NB4 (cell line): ENCODE measurements around the gene ADORA2B.
A peak's percentile ranks its signal among the peaks of the same experiment; 100 is the strongest.

Experiments used
- DNase-seq: peaks from one replicate; pipeline ENCODE4 v3.0.0; 2010; ENCODE audit warnings: low read depth
- H3K4me3 ChIP-seq: one replicate; pipeline ENCODE4 v1.5.1; 2011; ENCODE audit warnings: mild to moderate bottlenecking, low read depth, low read length, moderate library complexity
- MYC ChIP-seq: IDR thresholded peaks from 2 replicates; pipeline ENCODE4 v1.6.1; 2011; ENCODE audit warnings: low read depth, low read length
- POLR2A ChIP-seq: IDR thresholded peaks from 2 replicates; pipeline ENCODE4 v1.6.1; 2011; ENCODE audit warnings: mild to moderate bottlenecking; ENCODE audit not compliant: insufficient read length; ENCODE audit errors: extremely low read depth
- TF ChIP-seq, protein P1 (sequence below): IDR thresholded peaks from 2 replicates; pipeline ENCODE4 v1.6.1; 2011; ENCODE audit warnings: low read depth, low read length
- TF ChIP-seq, protein P2 (sequence below): IDR thresholded peaks from one replicate; pipeline ENCODE4 v1.5.1; 2012; ENCODE audit warnings: low read depth, low read length

ADORA2B gene

DNA sequence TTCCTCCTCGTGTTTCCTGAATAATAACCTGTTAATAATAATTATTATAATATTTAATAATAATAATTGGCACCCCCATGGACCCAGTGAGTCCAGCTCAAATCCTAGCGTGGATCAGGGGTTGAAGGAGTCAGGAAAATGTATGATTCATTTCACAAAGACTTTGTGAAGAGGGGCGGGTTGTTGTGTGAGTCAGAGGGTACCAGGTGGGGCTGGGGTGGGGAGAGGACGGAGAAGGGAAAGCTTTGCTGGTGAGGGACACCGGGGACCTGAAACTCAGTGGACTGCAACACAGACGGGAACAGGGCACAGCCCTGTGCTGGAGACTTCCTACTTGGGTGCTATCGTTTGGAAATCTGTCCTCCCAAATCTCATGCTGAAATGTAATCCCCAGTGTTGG is 3.1 kb upstream of the ADORA2B start:
- DNase-seq = no peak
- TF ChIP-seq, protein P1, sequence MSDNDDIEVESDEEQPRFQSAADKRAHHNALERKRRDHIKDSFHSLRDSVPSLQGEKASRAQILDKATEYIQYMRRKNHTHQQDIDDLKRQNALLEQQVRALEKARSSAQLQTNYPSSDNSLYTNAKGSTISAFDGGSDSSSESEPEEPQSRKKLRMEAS = no peak
- TF ChIP-seq MYC (no peak), POLR2A (no peak)
- TF ChIP-seq, protein P2, sequence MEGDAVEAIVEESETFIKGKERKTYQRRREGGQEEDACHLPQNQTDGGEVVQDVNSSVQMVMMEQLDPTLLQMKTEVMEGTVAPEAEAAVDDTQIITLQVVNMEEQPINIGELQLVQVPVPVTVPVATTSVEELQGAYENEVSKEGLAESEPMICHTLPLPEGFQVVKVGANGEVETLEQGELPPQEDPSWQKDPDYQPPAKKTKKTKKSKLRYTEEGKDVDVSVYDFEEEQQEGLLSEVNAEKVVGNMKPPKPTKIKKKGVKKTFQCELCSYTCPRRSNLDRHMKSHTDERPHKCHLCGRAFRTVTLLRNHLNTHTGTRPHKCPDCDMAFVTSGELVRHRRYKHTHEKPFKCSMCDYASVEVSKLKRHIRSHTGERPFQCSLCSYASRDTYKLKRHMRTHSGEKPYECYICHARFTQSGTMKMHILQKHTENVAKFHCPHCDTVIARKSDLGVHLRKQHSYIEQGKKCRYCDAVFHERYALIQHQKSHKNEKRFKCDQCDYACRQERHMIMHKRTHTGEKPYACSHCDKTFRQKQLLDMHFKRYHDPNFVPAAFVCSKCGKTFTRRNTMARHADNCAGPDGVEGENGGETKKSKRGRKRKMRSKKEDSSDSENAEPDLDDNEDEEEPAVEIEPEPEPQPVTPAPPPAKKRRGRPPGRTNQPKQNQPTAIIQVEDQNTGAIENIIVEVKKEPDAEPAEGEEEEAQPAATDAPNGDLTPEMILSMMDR = no peak
- H3K4me3 ChIP-seq = no peak overlapping the region

DNA sequence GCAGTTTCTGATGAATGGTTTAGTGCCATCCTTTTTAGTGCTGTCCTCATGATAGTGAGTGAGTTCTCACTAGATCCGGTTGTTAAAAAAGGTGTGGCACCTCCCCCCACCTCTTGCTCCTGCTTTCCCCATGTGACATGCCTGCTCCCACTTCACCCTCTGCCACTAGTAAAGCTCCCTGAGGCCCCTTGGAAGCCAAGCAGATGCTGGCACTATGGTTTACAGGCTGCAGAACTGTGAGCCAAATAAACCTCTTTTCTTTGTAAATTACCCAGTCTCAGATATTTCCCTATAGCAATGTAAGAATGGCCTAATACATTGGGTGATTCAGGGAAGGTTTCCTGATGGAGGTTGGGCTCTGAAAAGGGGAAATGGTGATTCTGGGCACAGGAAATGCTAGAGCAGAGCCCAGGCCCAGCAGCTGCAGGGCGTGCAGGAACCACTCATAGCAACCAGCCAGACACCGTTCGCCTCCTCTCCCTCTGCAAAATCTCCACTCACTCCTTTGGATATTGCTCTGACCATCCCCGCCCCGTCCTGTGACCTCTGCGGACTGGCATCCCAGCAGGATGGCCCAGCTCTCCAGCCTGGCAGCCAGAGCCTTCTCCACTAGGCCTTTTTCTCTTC is 2.6 kb upstream of the ADORA2B start:
- H3K4me3 ChIP-seq = no peak overlapping the region
- DNase-seq = peak; percentile 90
- TF ChIP-seq MYC (no peak), POLR2A (no peak)
- TF ChIP-seq, protein P2 = no peak
- TF ChIP-seq, protein P1 = no peak

DNA sequence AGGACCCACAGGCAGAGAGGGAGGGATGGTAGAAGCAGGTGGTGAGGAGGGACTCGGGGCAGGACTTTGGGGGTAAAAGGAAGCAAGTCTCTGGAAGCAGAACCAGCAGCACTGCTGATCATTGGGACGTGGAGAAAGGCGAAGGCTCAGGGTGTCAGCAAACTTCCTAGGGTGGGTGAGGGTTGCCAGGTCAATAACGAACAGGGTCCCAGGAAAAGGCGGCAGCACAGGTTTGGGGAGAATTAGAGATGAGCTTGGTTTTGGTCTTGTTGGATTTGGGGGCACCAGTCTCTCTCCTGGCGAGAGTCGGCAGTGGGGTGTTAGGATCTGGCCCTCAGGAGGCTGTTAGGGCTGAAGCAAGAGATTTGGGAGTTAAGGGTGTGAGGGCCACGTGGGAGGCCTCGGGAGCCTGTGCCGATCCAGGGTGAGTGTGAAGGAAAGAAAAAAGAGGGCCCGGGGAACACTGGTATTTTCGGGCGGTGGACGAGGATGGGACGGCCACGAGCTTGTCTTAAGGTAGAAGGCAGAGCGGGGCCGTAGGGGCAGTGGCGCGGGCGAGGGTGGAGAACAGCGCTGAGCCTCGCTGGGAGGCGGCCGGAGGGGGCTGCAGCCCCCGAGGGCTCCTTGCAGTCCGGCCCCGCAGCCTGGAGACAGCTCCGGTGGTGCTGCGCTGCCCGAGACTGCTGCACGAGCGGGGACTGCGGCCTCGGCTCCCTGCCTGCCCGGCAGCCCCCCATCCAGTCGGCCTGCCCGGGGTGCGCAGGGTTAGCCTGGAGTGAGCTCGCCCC is 765 bp upstream of the ADORA2B start:
- no peak overlapping the region for H3K4me3 ChIP-seq
- DNase-seq = no peak

DNA sequence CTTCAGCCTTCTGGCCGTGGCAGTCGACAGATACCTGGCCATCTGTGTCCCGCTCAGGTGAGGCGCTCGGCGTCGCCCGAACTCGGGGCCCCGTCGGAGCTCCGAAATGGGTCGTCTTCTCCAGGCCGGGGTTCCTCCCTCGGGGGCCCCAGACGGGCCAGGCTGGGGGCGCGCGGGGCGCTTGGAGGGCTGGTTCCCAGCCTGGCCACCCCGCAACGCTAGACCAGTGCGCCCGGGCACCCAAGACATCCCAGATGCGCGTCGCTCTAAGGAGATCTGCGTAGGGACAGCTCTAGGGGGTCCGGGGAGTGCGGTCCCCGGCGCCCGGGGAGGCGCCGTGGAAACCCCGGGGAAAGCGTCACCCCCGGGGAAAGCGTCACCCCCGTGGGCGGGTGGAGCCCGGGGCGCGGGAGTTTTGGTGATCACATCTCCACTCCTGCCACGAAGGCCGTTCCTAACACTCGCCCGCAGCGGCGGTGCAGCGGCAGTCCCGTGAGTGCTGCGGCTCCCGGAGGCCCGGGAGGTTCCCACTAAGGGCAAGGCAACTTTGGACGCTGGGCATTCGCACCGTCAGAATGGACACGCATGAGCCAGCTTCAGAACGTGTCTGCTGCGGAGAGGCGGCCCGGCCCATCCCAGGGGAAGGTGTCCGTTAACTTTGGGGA is 729 bp downstream of the ADORA2B start:
- TF ChIP-seq, protein P1 = no peak
- TF ChIP-seq MYC (no peak), POLR2A (no peak)
- TF ChIP-seq, protein P2 = no peak
- peak overlapping the region; percentile 78 for H3K4me3 ChIP-seq
- DNase-seq = peak; percentile 48

More for the DNA sequence above, 765 bp upstream of the ADORA2B start:
- no peak for TF ChIP-seq MYC
- TF ChIP-seq, protein P2 = no peak
- TF ChIP-seq, protein P1 = no peak
- no peak for TF ChIP-seq POLR2A

DNA sequence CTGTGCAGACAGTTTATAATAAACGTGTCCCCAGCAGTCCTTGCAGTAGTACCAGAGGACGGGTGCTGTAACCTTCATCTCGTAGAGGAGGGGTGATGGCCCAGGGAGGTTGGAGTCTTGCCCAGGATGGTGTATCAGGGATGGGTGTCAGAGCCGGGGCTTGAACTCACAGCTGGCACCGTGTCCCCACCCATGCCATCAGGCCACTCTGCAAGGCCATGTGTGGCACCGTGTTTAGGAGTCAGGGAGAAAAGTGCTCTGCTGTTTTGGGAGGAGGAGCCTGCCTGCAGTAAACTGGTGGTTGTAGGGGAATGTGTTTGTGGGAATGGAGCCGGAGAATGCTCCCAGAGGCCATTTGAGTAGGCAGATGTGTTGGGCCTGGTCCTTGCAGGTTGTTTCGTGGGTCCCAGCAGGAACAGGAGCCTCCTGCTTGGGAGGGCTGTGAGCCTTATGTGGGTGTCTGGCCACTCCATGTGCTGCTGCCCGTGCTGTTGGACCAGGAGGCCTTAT is 1.7 kb downstream of the ADORA2B start:
- TF ChIP-seq MYC (no peak), POLR2A (no peak)
- TF ChIP-seq, protein P1 = no peak
- TF ChIP-seq, protein P2 = no peak
- no peak for DNase-seq
- peak overlapping the region; percentile 78 for H3K4me3 ChIP-seq
